HCT116 (cell line): ENCODE data around the gene RNF145.

Experiments
- EZH2 ChIP-seq: fragments of 200-600 bp; sonication (generic); IDR thresholded peaks from 2 replicates; pipeline ENCODE4 v1.6.1; 2017; ENCODE audit warnings: antibody characterized with exemption, mixed run types
- POLR2A ChIP-seq: IDR thresholded peaks from 2 replicates; pipeline ENCODE4 v1.7.0; 2011; ENCODE audit warnings: borderline replicate concordance; ENCODE audit not compliant: insufficient read depth, insufficient read length; ENCODE audit errors: extremely low read depth
- POLR2AphosphoS5 ChIP-seq: IDR thresholded peaks from 2 replicates; pipeline ENCODE4 v1.6.1; 2011; ENCODE audit warnings: mild to moderate bottlenecking, low read depth, low read length, moderate library complexity
- RAD21 ChIP-seq: IDR thresholded peaks from 2 replicates; pipeline ENCODE4 v1.6.1; 2012; ENCODE audit warnings: low read depth, mild to moderate bottlenecking
- TF ChIP-seq, protein P1 (sequence below), 3 experiments: fragments of 200-600 bp in 1 of 3; sonication (generic) in 1 of 3; IDR thresholded peaks in 2 of 3; conservative IDR thresholded peaks in 1 of 3; 2 replicates each; pipeline ENCODE4 v1.5.1; 2012 to 2017; ENCODE audit warnings: low read depth in 2 of 3, low read length in 2 of 3, antibody characterized with exemption in 1 of 3, borderline replicate concordance in 1 of 3, control low read depth in 1 of 3, mild to moderate bottlenecking in 1 of 3, mixed read lengths in 1 of 3, mixed run types in 1 of 3, moderate library complexity in 1 of 3; ENCODE audit not compliant: insufficient read depth in 1 of 3
- TF ChIP-seq, protein P2 (sequence below): IDR thresholded peaks from 2 replicates; pipeline ENCODE4 v1.6.1; 2012; ENCODE audit warnings: low read depth

DNA sequence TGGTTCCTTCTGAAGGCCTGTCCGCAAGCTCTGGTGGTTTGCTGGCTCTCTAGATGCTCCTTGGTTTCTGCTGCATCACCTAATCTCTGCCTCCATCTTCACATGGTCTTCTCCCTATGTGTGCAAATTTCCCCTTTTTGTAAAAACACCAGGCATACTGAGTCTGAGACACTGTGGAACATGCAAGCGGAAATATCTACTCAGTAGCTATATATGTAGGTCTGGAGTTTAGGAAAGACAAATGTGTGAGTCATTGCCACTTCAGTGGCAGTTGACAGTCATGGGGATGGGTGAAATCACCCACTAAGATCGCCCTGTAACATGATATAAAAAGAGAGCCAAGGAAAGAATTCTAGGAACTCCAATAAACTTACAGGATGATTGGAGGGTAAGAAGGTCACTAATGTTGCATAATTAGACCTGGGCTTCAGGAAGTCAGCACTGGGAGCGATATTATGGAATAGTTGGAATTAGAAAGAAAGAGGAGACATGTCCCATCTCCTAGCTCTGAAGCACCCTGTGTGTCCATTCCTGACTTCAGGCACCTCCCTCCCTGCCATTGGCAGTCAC is 31.0 kb upstream of the RNF145 start:
- TF ChIP-seq POLR2AphosphoS5 (no peak; the same call in 1 of the 2 replicates), EZH2 (no peak), RAD21 (no peak), POLR2A (no peak)
- TF ChIP-seq, protein P1, sequence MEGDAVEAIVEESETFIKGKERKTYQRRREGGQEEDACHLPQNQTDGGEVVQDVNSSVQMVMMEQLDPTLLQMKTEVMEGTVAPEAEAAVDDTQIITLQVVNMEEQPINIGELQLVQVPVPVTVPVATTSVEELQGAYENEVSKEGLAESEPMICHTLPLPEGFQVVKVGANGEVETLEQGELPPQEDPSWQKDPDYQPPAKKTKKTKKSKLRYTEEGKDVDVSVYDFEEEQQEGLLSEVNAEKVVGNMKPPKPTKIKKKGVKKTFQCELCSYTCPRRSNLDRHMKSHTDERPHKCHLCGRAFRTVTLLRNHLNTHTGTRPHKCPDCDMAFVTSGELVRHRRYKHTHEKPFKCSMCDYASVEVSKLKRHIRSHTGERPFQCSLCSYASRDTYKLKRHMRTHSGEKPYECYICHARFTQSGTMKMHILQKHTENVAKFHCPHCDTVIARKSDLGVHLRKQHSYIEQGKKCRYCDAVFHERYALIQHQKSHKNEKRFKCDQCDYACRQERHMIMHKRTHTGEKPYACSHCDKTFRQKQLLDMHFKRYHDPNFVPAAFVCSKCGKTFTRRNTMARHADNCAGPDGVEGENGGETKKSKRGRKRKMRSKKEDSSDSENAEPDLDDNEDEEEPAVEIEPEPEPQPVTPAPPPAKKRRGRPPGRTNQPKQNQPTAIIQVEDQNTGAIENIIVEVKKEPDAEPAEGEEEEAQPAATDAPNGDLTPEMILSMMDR (IDR thresholded peaks at IDR 0.05 in 2 of 3, conservative IDR thresholded peaks at IDR 0.05 in 1 of 3; ENCODE audit: borderline replicate concordance in 1 of 3, insufficient read depth in 1 of 3, low read depth in 2 of 3, low read length in 2 of 3): no peak
- TF ChIP-seq, protein P2, sequence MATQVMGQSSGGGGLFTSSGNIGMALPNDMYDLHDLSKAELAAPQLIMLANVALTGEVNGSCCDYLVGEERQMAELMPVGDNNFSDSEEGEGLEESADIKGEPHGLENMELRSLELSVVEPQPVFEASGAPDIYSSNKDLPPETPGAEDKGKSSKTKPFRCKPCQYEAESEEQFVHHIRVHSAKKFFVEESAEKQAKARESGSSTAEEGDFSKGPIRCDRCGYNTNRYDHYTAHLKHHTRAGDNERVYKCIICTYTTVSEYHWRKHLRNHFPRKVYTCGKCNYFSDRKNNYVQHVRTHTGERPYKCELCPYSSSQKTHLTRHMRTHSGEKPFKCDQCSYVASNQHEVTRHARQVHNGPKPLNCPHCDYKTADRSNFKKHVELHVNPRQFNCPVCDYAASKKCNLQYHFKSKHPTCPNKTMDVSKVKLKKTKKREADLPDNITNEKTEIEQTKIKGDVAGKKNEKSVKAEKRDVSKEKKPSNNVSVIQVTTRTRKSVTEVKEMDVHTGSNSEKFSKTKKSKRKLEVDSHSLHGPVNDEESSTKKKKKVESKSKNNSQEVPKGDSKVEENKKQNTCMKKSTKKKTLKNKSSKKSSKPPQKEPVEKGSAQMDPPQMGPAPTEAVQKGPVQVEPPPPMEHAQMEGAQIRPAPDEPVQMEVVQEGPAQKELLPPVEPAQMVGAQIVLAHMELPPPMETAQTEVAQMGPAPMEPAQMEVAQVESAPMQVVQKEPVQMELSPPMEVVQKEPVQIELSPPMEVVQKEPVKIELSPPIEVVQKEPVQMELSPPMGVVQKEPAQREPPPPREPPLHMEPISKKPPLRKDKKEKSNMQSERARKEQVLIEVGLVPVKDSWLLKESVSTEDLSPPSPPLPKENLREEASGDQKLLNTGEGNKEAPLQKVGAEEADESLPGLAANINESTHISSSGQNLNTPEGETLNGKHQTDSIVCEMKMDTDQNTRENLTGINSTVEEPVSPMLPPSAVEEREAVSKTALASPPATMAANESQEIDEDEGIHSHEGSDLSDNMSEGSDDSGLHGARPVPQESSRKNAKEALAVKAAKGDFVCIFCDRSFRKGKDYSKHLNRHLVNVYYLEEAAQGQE: no peak
